ENCODE results near the gene TPX2.
"Not testable (repeated sequence)": the region's sequence is repeated elsewhere in the genome, so short reads cannot be mapped to it uniquely, and the experiment has no call there.

Gene TPX2

GRCh38 chr20:31720486-31721407 lies 18.3 kb upstream of the TPX2 start:
- no peak for DNase-seq

- DNase-seq, result no peak
Observed at GRCh38 chr20:31721408-31722256, 17.5 kb upstream of the TPX2 start.

GRCh38 chr20:31722257-31723068 lies 16.6 kb upstream of the TPX2 start, which contains the start of gene BCL2L1:
Gene BCL2L1 (minus strand): TSS chr20:31722868. CDS start chr20:31722218, 650 bp downstream.
- peak; percentile 77 for DNase-seq

GRCh38 chr20:31723069-31723318 lies 16.1 kb upstream of the TPX2 start:
- no peak for DNase-seq

GRCh38 chr20:31723319-31724078 lies 15.6 kb upstream of the TPX2 start:
- DNase-seq, result peak; percentile 98

GRCh38 chr20:31731321-31731717 lies 7.8 kb upstream of the TPX2 start:
- no peak for DNase-seq

- no peak for DNase-seq
Observed at GRCh38 chr20:31739550-31739977, 474 bp downstream of the TPX2 start.

- no peak for DNase-seq
Observed at GRCh38 chr20:31740208-31740607, 1.1 kb downstream of the TPX2 start.

GRCh38 chr20:31740656-31741323 lies 1.7 kb downstream of the TPX2 start:
- DNase-seq, result no peak

- DNase-seq, result no peak
Observed at GRCh38 chr20:31746068-31746878, 7.2 kb downstream of the TPX2 start.

- DNase-seq, result not testable (repeated sequence)
Observed at GRCh38 chr20:31747028-31747427, 7.9 kb downstream of the TPX2 start.

- DNase-seq, result no peak
Observed at GRCh38 chr20:31747640-31748039, 8.6 kb downstream of the TPX2 start.

- DNase-seq, result no peak
Observed at GRCh38 chr20:31749223-31749622, 10.1 kb downstream of the TPX2 start.

GRCh38 chr20:31751126-31751525 lies 12.0 kb downstream of the TPX2 start:
- DNase-seq, result peak; percentile 29

GRCh38 chr20:31757254-31757653 lies 18.2 kb downstream of the TPX2 start:
- no peak for DNase-seq

GRCh38 chr20:31758521-31758920 lies 19.4 kb downstream of the TPX2 start:
- no peak for DNase-seq

GRCh38 chr20:31758991-31759390 lies 19.9 kb downstream of the TPX2 start:
- DNase-seq, result no peak

GRCh38 chr20:31759836-31760518 lies 20.9 kb downstream of the TPX2 start:
- no peak for DNase-seq

GRCh38 chr20:31760519-31761240 lies 21.6 kb downstream of the TPX2 start:
- DNase-seq, result no peak
